Measurements from ENCODE around the gene SART1.

SART1 gene

DNA sequence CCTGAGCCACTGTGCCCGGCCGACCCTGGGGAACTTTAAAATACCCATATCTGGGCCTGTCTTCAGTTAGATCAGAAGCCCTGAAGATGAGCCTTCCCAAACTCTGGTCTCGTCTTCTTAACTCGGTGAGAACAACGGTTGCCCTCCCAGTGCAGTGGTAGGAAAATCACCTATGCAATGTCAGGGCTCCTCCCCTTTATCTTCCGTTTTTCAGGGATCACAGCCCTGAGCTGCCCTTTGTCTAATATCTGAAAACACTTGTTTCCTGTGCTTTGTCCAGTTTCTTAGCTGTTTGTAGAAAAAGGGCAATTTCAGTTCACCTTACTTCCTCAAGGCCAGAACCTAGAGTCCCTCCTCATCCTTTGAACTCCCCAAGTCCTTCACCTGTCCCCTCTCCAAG is 32.9 kb upstream of the SART1 start:
- TF ChIP-seq PAX5 (IDR thresholded peaks at IDR 0.05; ENCODE audit: insufficient read depth, low read length, severe bottlenecking) (no peak), SPI1 (IDR thresholded peaks at IDR 0.05; ENCODE audit: low read depth, low read length) (no peak), POLR2AphosphoS5 (IDR thresholded peaks at IDR 0.05; ENCODE audit: low read depth, low read length) (no peak), POLR2A (IDR thresholded peaks at IDR 0.05; ENCODE audit: low read depth, low read length) (no peak), TAF1 (IDR thresholded peaks at IDR 0.05; ENCODE audit: low read depth, low read length) (no peak), POU2F2 (IDR thresholded peaks at IDR 0.05; ENCODE audit: low read depth, low read length) (no peak)
- FAIRE-seq: peak; percentile 74

DNA sequence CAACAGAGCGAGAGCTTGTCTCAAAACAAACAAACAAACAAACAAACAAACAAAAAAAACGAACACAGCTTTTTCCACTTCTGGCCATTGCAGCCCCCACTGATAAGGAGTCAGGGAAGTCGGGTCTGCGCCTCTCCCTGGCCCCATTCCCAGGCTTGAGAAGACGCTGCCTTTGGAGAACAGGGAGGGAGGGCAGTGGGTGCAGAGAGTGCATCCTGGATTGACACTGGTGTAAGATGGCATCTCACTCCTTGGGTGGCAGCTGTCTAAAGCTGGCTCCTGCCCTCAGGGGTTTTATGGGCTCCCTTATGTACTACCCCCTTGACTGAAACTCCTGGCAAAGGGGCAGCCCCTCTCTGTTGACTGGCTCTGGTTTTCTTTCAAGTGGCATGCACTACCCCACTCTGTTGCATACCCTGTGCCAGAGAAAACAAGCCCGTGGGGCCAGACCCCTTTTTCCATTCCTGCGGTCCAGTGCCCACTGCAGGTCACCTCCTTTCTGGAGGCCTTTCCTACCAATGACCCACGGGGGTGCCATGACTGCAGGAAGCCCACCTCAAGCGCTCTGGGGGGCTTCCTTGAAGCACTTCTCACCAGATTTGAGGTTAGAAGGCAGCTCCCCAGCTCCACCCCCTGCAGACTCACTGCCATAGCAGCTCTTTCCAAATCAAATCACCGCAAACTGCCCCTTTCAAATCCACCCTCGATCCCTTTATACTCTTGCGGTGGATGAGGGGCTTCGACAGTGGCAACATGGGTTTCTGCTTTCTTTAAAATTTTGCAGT is 29.6 kb upstream of the SART1 start:
- TF ChIP-seq POU2F2 (IDR thresholded peaks at IDR 0.05; ENCODE audit: low read depth, low read length) (no peak), POLR2AphosphoS5 (IDR thresholded peaks at IDR 0.05; ENCODE audit: low read depth, low read length) (no peak), PAX5 (IDR thresholded peaks at IDR 0.05; ENCODE audit: insufficient read depth, low read length, severe bottlenecking) (no peak), POLR2A (IDR thresholded peaks at IDR 0.05; ENCODE audit: low read depth, low read length) (no peak), SPI1 (IDR thresholded peaks at IDR 0.05; ENCODE audit: low read depth, low read length) (no peak), TAF1 (IDR thresholded peaks at IDR 0.05; ENCODE audit: low read depth, low read length) (no peak)
- no peak for DNase-seq (ENCODE audit: insufficient read length, low spot score)
- no peak for FAIRE-seq

More for the DNA sequence above, 32.9 kb upstream of the SART1 start:
- no peak for DNase-seq (ENCODE audit: insufficient read length, low spot score)

DNA sequence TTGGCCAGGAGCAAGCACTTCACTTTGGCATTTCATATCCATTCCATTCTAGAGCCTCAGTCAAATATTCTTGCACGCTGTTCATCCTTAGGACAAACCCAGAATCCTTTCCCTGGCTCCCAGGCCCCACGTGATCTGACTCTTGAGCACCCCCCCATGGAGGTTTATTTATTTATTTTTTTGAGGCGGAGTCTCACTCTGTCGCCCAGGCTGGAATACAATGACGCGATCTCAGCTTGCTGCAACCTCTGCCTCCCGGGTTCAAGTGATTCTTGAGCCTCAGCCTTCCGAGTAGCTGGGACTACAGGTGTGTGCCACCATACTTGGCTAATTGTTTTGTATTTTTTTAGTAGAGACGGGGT is 29.0 kb upstream of the SART1 start:
- no peak for FAIRE-seq

DNA sequence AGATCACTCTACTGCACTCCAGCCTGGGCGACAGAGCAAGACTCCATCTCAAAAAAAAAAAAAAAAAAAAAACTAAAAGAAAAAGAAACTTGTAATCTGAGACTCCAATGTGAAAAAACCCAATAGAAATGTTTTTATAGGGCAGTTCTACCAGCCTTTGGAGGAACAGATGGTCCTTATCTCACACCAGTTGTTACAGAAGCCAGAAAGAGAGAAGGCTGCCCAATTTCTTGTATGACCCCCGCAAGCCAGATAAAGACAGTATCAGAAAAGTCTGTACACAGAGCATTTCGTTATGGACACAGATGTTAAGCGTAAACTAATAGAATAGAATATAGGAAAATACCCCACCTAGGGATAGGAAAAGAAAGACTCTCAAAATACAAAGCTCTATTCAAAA is 27.5 kb upstream of the SART1 start:
- DNase-seq (ENCODE audit: insufficient read length, low spot score) (no peak), FAIRE-seq (no peak)
- TF ChIP-seq POU2F2 (IDR thresholded peaks at IDR 0.05; ENCODE audit: low read depth, low read length) (no peak), POLR2AphosphoS5 (IDR thresholded peaks at IDR 0.05; ENCODE audit: low read depth, low read length) (no peak), SPI1 (IDR thresholded peaks at IDR 0.05; ENCODE audit: low read depth, low read length) (no peak), POLR2A (IDR thresholded peaks at IDR 0.05; ENCODE audit: low read depth, low read length) (no peak), TAF1 (IDR thresholded peaks at IDR 0.05; ENCODE audit: low read depth, low read length) (no peak), PAX5 (IDR thresholded peaks at IDR 0.05; ENCODE audit: insufficient read depth, low read length, severe bottlenecking) (no peak)

More for the DNA sequence above, 29.0 kb upstream of the SART1 start:
- no peak for DNase-seq (ENCODE audit: insufficient read length, low spot score)
- no peak for TF ChIP-seq POU2F2 (IDR thresholded peaks at IDR 0.05; ENCODE audit: low read depth, low read length)
- TF ChIP-seq POLR2AphosphoS5 (IDR thresholded peaks at IDR 0.05; ENCODE audit: low read depth, low read length): no peak
- TF ChIP-seq PAX5 (IDR thresholded peaks at IDR 0.05; ENCODE audit: insufficient read depth, low read length, severe bottlenecking): no peak
- TF ChIP-seq SPI1 (IDR thresholded peaks at IDR 0.05; ENCODE audit: low read depth, low read length): no peak
- TF ChIP-seq POLR2A (IDR thresholded peaks at IDR 0.05; ENCODE audit: low read depth, low read length): no peak
- no peak for TF ChIP-seq TAF1 (IDR thresholded peaks at IDR 0.05; ENCODE audit: low read depth, low read length)

DNA sequence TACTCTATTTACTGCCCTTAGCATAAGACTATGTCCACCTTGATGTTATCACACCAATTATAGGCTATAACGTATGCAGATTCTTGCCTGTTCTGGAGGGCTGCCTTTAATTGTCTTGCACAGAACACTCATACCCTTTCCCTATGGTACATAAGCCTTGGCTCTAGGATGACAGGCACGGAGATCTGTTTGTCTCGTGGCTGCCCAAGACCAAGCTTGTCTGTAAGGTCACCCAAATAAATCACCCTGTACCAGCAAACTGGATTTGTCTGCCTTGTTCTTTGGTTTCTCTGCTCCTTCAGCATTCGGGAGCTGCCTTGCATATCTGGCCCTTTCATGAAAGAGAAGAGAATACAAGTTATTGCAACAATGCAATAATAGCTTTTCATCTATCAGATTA is 23.8 kb upstream of the SART1 start:
- TF ChIP-seq PAX5 (IDR thresholded peaks at IDR 0.05; ENCODE audit: insufficient read depth, low read length, severe bottlenecking) (no peak), SPI1 (IDR thresholded peaks at IDR 0.05; ENCODE audit: low read depth, low read length) (no peak), POLR2AphosphoS5 (IDR thresholded peaks at IDR 0.05; ENCODE audit: low read depth, low read length) (no peak), TAF1 (IDR thresholded peaks at IDR 0.05; ENCODE audit: low read depth, low read length) (no peak), POLR2A (IDR thresholded peaks at IDR 0.05; ENCODE audit: low read depth, low read length) (no peak), POU2F2 (IDR thresholded peaks at IDR 0.05; ENCODE audit: low read depth, low read length) (no peak)
- DNase-seq (ENCODE audit: insufficient read length, low spot score): no peak
- no peak for FAIRE-seq

DNA sequence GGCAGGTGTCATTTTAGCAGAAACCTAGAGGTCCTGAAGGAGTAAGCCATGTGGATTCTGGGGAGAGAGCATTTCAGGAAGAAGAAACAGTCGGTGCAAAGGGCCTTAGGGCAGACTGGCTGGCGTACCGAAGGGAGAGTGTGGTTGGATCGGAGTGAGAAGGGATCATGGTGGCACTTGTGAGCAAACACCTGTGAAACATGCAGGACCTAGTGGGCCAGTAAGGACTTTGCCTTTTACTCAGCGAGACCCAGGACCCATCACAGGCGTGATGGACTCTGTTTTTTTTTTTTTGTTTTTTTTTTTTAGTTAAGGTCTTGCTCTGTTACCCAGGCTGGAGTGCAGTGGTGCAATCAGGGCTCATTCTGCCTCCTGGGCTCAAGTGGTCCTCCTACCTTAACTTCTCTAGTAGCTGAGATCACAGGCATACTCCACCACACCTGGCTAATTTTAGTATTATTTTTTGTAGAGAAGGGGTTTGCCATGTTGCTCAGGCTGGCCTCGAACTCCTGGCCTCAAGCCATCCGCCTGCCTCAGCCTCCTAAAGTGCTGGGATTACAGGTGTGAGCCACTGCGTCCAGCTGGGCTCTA is 19.7 kb upstream of the SART1 start:
- FAIRE-seq (no peak), DNase-seq (ENCODE audit: insufficient read length, low spot score) (no peak)
- TF ChIP-seq TAF1 (IDR thresholded peaks at IDR 0.05; ENCODE audit: low read depth, low read length): no peak
- no peak for TF ChIP-seq SPI1 (IDR thresholded peaks at IDR 0.05; ENCODE audit: low read depth, low read length)
- no peak for TF ChIP-seq PAX5 (IDR thresholded peaks at IDR 0.05; ENCODE audit: insufficient read depth, low read length, severe bottlenecking)
- no peak for TF ChIP-seq POU2F2 (IDR thresholded peaks at IDR 0.05; ENCODE audit: low read depth, low read length)
- no peak for TF ChIP-seq POLR2AphosphoS5 (IDR thresholded peaks at IDR 0.05; ENCODE audit: low read depth, low read length)
- TF ChIP-seq POLR2A (IDR thresholded peaks at IDR 0.05; ENCODE audit: low read depth, low read length): no peak

DNA sequence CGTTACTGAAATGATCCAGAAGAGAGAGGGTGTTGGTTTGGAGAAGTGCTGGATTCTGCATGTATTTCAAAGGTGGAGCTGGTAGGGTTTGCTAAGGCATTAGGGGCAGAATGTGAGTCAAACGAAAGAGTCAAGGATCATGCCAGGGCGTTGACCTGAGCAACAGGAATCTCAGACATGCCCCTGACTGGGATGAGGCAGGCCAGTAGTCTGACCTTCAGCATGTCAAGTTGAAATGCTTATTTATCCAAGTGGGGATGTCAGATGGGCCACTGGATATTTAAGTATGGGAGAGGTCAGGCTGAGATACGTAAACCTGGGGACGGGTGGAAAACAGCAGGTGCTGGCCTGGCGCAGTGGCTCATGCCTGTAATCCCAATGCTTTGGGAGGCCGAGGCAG is 19.0 kb upstream of the SART1 start:
- FAIRE-seq (no peak), DNase-seq (ENCODE audit: insufficient read length, low spot score) (no peak)
- TF ChIP-seq POLR2A (IDR thresholded peaks at IDR 0.05; ENCODE audit: low read depth, low read length) (no peak), TAF1 (IDR thresholded peaks at IDR 0.05; ENCODE audit: low read depth, low read length) (no peak), PAX5 (IDR thresholded peaks at IDR 0.05; ENCODE audit: insufficient read depth, low read length, severe bottlenecking) (no peak), POLR2AphosphoS5 (IDR thresholded peaks at IDR 0.05; ENCODE audit: low read depth, low read length) (no peak), SPI1 (IDR thresholded peaks at IDR 0.05; ENCODE audit: low read depth, low read length) (no peak), POU2F2 (IDR thresholded peaks at IDR 0.05; ENCODE audit: low read depth, low read length) (no peak)

DNA sequence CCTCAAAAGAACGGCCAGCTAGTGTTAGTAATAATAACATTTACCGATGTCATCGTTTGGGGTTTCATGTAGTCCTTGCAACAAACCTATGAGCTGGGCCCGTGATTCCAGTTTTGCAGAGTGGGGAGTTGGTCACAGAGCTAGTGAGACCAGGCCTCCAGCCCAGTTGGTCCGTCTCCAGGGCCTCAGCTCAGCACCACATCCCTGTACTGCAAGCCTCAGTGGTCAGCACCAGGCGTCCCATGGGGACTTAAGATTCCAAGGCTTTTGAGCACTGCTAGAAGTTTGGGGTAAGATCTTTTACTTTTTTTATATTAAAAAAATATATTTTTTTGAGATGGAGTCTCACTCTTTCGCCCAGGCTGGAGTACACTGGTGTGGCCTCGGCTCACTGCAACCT is 17.3 kb upstream of the SART1 start:
- no peak for TF ChIP-seq POLR2A (IDR thresholded peaks at IDR 0.05; ENCODE audit: low read depth, low read length)
- no peak for TF ChIP-seq PAX5 (IDR thresholded peaks at IDR 0.05; ENCODE audit: insufficient read depth, low read length, severe bottlenecking)
- no peak for TF ChIP-seq TAF1 (IDR thresholded peaks at IDR 0.05; ENCODE audit: low read depth, low read length)
- no peak for TF ChIP-seq POLR2AphosphoS5 (IDR thresholded peaks at IDR 0.05; ENCODE audit: low read depth, low read length)
- no peak for TF ChIP-seq SPI1 (IDR thresholded peaks at IDR 0.05; ENCODE audit: low read depth, low read length)
- no peak for TF ChIP-seq POU2F2 (IDR thresholded peaks at IDR 0.05; ENCODE audit: low read depth, low read length)
- no peak for FAIRE-seq
- DNase-seq (ENCODE audit: insufficient read length, low spot score): no peak

DNA sequence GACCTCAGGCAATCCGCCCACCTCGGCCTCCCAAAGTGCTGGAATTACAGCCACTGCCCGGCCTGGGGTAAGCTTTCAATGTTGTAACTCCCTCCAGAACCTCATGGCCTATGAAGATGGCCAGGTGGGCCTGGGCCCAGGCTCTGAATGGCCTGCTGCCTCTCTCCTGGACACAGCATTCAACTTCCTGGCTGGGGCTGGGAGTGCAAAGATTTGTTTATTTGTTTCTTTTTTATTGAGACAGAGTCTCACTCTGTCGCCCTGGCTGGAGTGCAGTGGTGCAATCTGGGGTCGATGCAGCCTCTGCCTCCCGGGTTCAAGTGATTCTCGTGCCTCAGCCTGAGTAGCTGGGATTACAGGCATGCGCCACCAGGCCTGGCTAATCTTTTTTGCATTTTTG is 16.8 kb upstream of the SART1 start:
- FAIRE-seq: no peak
- no peak for TF ChIP-seq POLR2AphosphoS5 (IDR thresholded peaks at IDR 0.05; ENCODE audit: low read depth, low read length)
- no peak for TF ChIP-seq SPI1 (IDR thresholded peaks at IDR 0.05; ENCODE audit: low read depth, low read length)
- TF ChIP-seq POU2F2 (IDR thresholded peaks at IDR 0.05; ENCODE audit: low read depth, low read length): no peak
- no peak for TF ChIP-seq POLR2A (IDR thresholded peaks at IDR 0.05; ENCODE audit: low read depth, low read length)
- no peak for TF ChIP-seq PAX5 (IDR thresholded peaks at IDR 0.05; ENCODE audit: insufficient read depth, low read length, severe bottlenecking)
- no peak for TF ChIP-seq TAF1 (IDR thresholded peaks at IDR 0.05; ENCODE audit: low read depth, low read length)
- no peak for DNase-seq (ENCODE audit: insufficient read length, low spot score)

Measured in GM12891 (cell line).